ENCODE results near the gene ARID3C.

Gene ARID3C

GRCh38 chr9:34650816-34651215 is 21.9 kb upstream of the ARID3C start:
- Histone ChIP-seq H2AK5ac (ENCODE audit: low read length) (no peak overlapping the region), H3K4me2 (ENCODE audit: low read length) (no peak overlapping the region), H2BK120ac (ENCODE audit: insufficient read depth, low read length, poor library complexity) (no peak overlapping the region), H3K9me3 (ENCODE audit: insufficient read depth, low read depth, low read length) (no peaks in the 10 kb centered on the region), H2BK12ac (ENCODE audit: low read length) (no peak overlapping the region), H3K36me3 (ENCODE audit: control insufficient read depth in 1 of 2, insufficient read depth in 2 of 2, low read length in 2 of 2) (peaks cover 15 to 17% of the 10 kb centered on the region in 2 experiments), H2AFZ (ENCODE audit: insufficient read depth, low read length, poor library complexity) (no peak overlapping the region), H3K23ac (ENCODE audit: low read length) (no peak overlapping the region), H3K14ac (ENCODE audit: low read length) (no peak overlapping the region), H3K79me1 (ENCODE audit: low read length) (peaks cover 10% of the 10 kb centered on the region), H3K27me3 (ENCODE audit: insufficient read depth, low read length) (no peaks in the 10 kb centered on the region), H3K9ac (ENCODE audit: low read length) (no peak overlapping the region), H3K79me2 (ENCODE audit: control insufficient read depth, insufficient read depth, low read length, poor library complexity) (peaks cover 12% of the 10 kb centered on the region), H3K4me1 (ENCODE audit: control insufficient read depth in 1 of 2, insufficient read depth in 2 of 2, low read length in 2 of 2) (peaks cover 38 to 41% of the 10 kb centered on the region in 2 experiments), H4K12ac (ENCODE audit: low read depth, low read length) (no peak overlapping the region), H2BK5ac (ENCODE audit: low read depth, low read length, poor library complexity) (no peak overlapping the region), H4K8ac (ENCODE audit: low read depth, low read length) (no peak overlapping the region), H3K4me3 (ENCODE audit: low read depth, low read length) (no peak overlapping the region), H4K91ac (ENCODE audit: low read depth, low read length) (peak overlapping the region; percentile 62), H3K4ac (ENCODE audit: low read depth, low read length) (no peak overlapping the region), H3K27ac (ENCODE audit: low read depth, low read length) (no peak overlapping the region), H3K18ac (ENCODE audit: low read length) (no peak overlapping the region)
- WGBS (ENCODE audit: extremely low coverage, insufficient coverage, insufficient read length), result no CpG with 5 or more reads among the region's 5 CpGs
- no peak for DNase-seq

DNA sequence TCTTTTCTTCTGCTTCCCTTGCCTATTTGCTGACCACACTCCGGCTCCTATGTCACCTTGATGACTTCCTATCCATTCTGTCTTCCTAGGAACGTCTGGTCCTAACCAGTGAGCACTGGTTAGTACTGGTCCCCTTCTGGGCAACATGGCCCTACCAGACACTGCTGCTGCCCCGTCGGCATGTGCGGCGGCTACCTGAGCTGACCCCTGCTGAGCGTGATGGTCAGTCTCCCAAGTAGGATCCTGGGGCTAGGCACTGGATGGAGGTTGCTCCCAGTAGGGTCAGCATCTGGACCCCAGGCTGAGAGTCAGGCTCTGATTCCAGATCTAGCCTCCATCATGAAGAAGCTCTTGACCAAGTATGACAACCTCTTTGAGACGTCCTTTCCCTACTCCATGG is 19.8 kb upstream of the ARID3C start:
- Histone ChIP-seq H3K4me1 (ENCODE audit: control insufficient read depth in 1 of 2, insufficient read depth in 2 of 2, low read length in 2 of 2) (peaks cover 48 to 49% of the 10 kb centered on the region in 2 experiments), H3K18ac (ENCODE audit: low read length) (no peak overlapping the region), H2BK5ac (ENCODE audit: low read depth, low read length, poor library complexity) (no peak overlapping the region), H3K4me2 (ENCODE audit: low read length) (no peak overlapping the region), H2BK12ac (ENCODE audit: low read length) (no peak overlapping the region), H2BK120ac (ENCODE audit: insufficient read depth, low read length, poor library complexity) (no peak overlapping the region), H3K14ac (ENCODE audit: low read length) (no peak overlapping the region), H3K4me3 (ENCODE audit: low read depth, low read length) (no peak overlapping the region), H4K91ac (ENCODE audit: low read depth, low read length) (no peak overlapping the region), H3K27me3 (ENCODE audit: insufficient read depth, low read length) (no peaks in the 10 kb centered on the region), H3K23ac (ENCODE audit: low read length) (no peak overlapping the region), H3K36me3 (ENCODE audit: control insufficient read depth in 1 of 2, insufficient read depth in 2 of 2, low read length in 2 of 2) (peaks cover 15 to 17% of the 10 kb centered on the region in 2 experiments), H3K27ac (ENCODE audit: low read depth, low read length) (no peak overlapping the region), H3K79me1 (ENCODE audit: low read length) (peaks cover 15% of the 10 kb centered on the region), H2AK5ac (ENCODE audit: low read length) (no peak overlapping the region), H2AFZ (ENCODE audit: insufficient read depth, low read length, poor library complexity) (no peak overlapping the region), H4K12ac (ENCODE audit: low read depth, low read length) (no peak overlapping the region), H3K79me2 (ENCODE audit: control insufficient read depth, insufficient read depth, low read length, poor library complexity) (peaks cover 12% of the 10 kb centered on the region), H4K8ac (ENCODE audit: low read depth, low read length) (no peak overlapping the region), H3K4ac (ENCODE audit: low read depth, low read length) (no peak overlapping the region), H3K9ac (ENCODE audit: low read length) (no peak overlapping the region), H3K9me3 (ENCODE audit: insufficient read depth, low read depth, low read length) (no peaks in the 10 kb centered on the region)
- no peak for DNase-seq
- no CpG with 5 or more reads among the region's 8 CpGs for WGBS (ENCODE audit: extremely low coverage, insufficient coverage, insufficient read length)

DNA sequence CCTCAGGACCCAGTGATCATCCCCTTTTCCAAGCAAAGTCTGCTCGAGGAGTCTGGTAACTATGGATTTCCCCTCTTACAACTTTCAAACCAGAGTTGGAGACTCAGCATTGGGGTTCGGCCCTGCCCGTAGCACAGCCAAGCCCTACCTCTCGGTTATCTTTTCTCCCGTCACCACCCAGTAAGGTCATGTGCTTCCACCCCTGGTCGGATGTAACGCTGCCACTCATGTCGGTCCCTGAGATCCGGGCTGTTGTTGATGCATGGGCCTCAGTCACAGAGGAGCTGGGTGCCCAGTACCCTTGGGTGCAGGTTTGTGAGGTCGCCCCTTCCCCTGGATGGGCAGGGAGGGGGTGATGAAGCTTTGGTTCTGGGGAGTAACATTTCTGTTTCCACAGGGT is 18.8 kb upstream of the ARID3C start:
- Histone ChIP-seq H3K4me3 (ENCODE audit: low read depth, low read length) (no peak overlapping the region), H4K12ac (ENCODE audit: low read depth, low read length) (no peak overlapping the region), H3K18ac (ENCODE audit: low read length) (peak overlapping the region; percentile 44), H3K27ac (ENCODE audit: low read depth, low read length) (no peak overlapping the region), H3K14ac (ENCODE audit: low read length) (no peak overlapping the region), H3K4me1 (ENCODE audit: control insufficient read depth in 1 of 2, insufficient read depth in 2 of 2, low read length in 2 of 2) (peaks cover 39% of the 10 kb centered on the region in 2 experiments), H3K36me3 (ENCODE audit: control insufficient read depth in 1 of 2, insufficient read depth in 2 of 2, low read length in 2 of 2) (peaks cover 15 to 17% of the 10 kb centered on the region in 2 experiments), H4K8ac (ENCODE audit: low read depth, low read length) (no peak overlapping the region), H2BK5ac (ENCODE audit: low read depth, low read length, poor library complexity) (no peak overlapping the region), H4K91ac (ENCODE audit: low read depth, low read length) (no peak overlapping the region), H3K23ac (ENCODE audit: low read length) (no peak overlapping the region), H2BK120ac (ENCODE audit: insufficient read depth, low read length, poor library complexity) (no peak overlapping the region), H3K79me1 (ENCODE audit: low read length) (peaks cover 12% of the 10 kb centered on the region), H2BK12ac (ENCODE audit: low read length) (no peak overlapping the region), H2AFZ (ENCODE audit: insufficient read depth, low read length, poor library complexity) (peak overlapping the region; percentile 26), H3K4me2 (ENCODE audit: low read length) (peak overlapping the region; percentile 78), H3K27me3 (ENCODE audit: insufficient read depth, low read length) (no peaks in the 10 kb centered on the region), H2AK5ac (ENCODE audit: low read length) (no peak overlapping the region), H3K4ac (ENCODE audit: low read depth, low read length) (peak overlapping the region; percentile 19), H3K9me3 (ENCODE audit: insufficient read depth, low read depth, low read length) (no peaks in the 10 kb centered on the region), H3K79me2 (ENCODE audit: control insufficient read depth, insufficient read depth, low read length, poor library complexity) (peaks cover 12% of the 10 kb centered on the region), H3K9ac (ENCODE audit: low read length) (no peak overlapping the region)
- WGBS (ENCODE audit: extremely low coverage, insufficient coverage, insufficient read length), result no CpG with 5 or more reads among the region's 10 CpGs
- no peak for DNase-seq

GRCh38 chr9:34647084-34647403 is 18.2 kb upstream of the ARID3C start:
- H2AFZ ChIP-seq (ENCODE audit: insufficient read depth, low read length, poor library complexity), result peak overlapping the region; percentile 72
- H4K12ac ChIP-seq (ENCODE audit: low read depth, low read length), result no peak overlapping the region
- peak overlapping the region; percentile 67 for H3K4ac ChIP-seq (ENCODE audit: low read depth, low read length)
- H4K91ac ChIP-seq (ENCODE audit: low read depth, low read length), result peak overlapping the region; percentile 86
- no CpG with 5 or more reads among the region's 8 CpGs for WGBS (ENCODE audit: extremely low coverage, insufficient coverage, insufficient read length)
- H3K4me2 ChIP-seq (ENCODE audit: low read length), result peak overlapping the region; percentile 78
- peak overlapping the region; percentile 62 for H3K9ac ChIP-seq (ENCODE audit: low read length)
- peak overlapping the region; percentile 95 for H3K14ac ChIP-seq (ENCODE audit: low read length)
- peak overlapping the region; percentile 89 for H4K8ac ChIP-seq (ENCODE audit: low read depth, low read length)
- no peaks in the 10 kb centered on the region for H3K9me3 ChIP-seq (ENCODE audit: insufficient read depth, low read depth, low read length)
- H3K4me3 ChIP-seq (ENCODE audit: low read depth, low read length), result peak overlapping the region; percentile 81
- H3K27me3 ChIP-seq (ENCODE audit: insufficient read depth, low read length), result no peaks in the 10 kb centered on the region
- H2BK120ac ChIP-seq (ENCODE audit: insufficient read depth, low read length, poor library complexity), result peak overlapping the region; percentile 9
- H3K27ac ChIP-seq (ENCODE audit: low read depth, low read length), result peak overlapping the region; percentile 76
- peaks cover 12% of the 10 kb centered on the region for H3K79me1 ChIP-seq (ENCODE audit: low read length)
- peak overlapping the region; percentile 50 for H2AK5ac ChIP-seq (ENCODE audit: low read length)
- H3K18ac ChIP-seq (ENCODE audit: low read length), result peak overlapping the region; percentile 87
- H3K36me3 ChIP-seq (ENCODE audit: control insufficient read depth in 1 of 2, insufficient read depth in 2 of 2, low read length in 2 of 2), result peaks cover 15 to 17% of the 10 kb centered on the region in 2 experiments
- H3K4me1 ChIP-seq (ENCODE audit: control insufficient read depth in 1 of 2, insufficient read depth in 2 of 2, low read length in 2 of 2), result peaks cover 33% of the 10 kb centered on the region in 2 experiments
- H2BK5ac ChIP-seq (ENCODE audit: low read depth, low read length, poor library complexity), result peak overlapping the region; percentile 23
- no peak overlapping the region for H3K23ac ChIP-seq (ENCODE audit: low read length)
- no peak for DNase-seq
- H3K79me2 ChIP-seq (ENCODE audit: control insufficient read depth, insufficient read depth, low read length, poor library complexity), result peaks cover 12% of the 10 kb centered on the region
- H2BK12ac ChIP-seq (ENCODE audit: low read length), result no peak overlapping the region
